Measurements from ENCODE around the gene RNF14. TPM values are rescaled to one million over a fixed set of nuclear protein-coding genes. Genes with fewer than 3 reads are reported as not detected.

RNF14 gene
- total RNA-seq, 1 experiment from 2014 or later = 37.5 TPM

DNA sequence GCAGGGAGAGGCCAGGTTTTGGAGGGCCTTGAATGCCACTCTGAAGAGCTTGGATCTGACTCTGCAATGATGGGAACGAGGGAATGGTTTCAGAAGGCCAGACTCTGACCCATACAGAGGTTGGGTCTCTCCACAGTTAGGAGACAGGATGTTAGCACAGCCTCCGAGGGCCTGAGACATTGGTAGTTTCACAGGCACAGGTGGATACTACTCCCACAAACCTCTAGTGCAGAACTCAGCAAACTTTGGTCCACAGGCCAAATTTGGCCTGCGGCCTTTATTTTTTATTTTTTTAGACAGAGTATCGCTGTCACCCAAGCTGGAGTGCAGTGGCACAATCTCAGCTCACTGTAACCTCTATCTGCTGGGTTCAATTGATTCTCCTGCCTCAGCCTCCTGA is 41.0 kb downstream of the RNF14 start:
- DNase-seq (ENCODE audit: low read depth, low spot score) (no peak), ATAC-seq (no peak)
- ChIA-PET CTCF (interaction anchor here (2.9 kb wide), 1 partner anchor 20 kb away, joined by 16 read pairs; no protein-coding TSS in a partner anchor), RAD21 (ENCODE audit: low non-redundant PET in 1 of 2, low total read pairs in 2 of 2, uncharacterized antibody in 2 of 2, unreplicated experiment in 2 of 2) (interaction anchor here in 1 of 2 experiments (0.5 kb wide), 1 partner anchor 143 kb away, joined by 7 read pairs; no protein-coding TSS in a partner anchor), POLR2A (interaction anchor here (1.1 kb wide), 1 partner anchor 15 kb away, joined by 3 read pairs; no protein-coding TSS in a partner anchor)
- Histone ChIP-seq H2AFZ (ENCODE audit: low read depth, low read length, poor library complexity, severe bottlenecking) (no peak overlapping the region), H3K9ac (ENCODE audit: low read length) (no peak overlapping the region), H3K27ac (ENCODE audit: low read depth, low read length) (no peak overlapping the region), H3K4me3 (replicated peaks in 1 of 2; ENCODE audit: low read depth in 1 of 2, low read length in 2 of 2) (no peak overlapping the region), H4K20me1 (ENCODE audit: insufficient read depth) (no peaks in the 10 kb centered on the region), H3K27me3 (ENCODE audit: insufficient read depth, low read length) (no peaks in the 10 kb centered on the region), H3K79me2 (ENCODE audit: insufficient read depth, low read length) (peaks cover 4% of the 10 kb centered on the region; the same call in 1 of the 2 replicates), H3K36me3 (ENCODE audit: control insufficient read depth in 1 of 2, insufficient read depth in 2 of 2, low read length in 2 of 2) (peaks cover 0 to 22% of the 10 kb centered on the region in 2 experiments; a peak in 2 of 4 replicates), H3K9me3 (ENCODE audit: control insufficient read depth in 1 of 2, insufficient read depth in 1 of 2, low read depth in 1 of 2, low read length in 2 of 2) (no peaks in the 10 kb centered on the region), H3K4me1 (ENCODE audit: control insufficient read depth in 1 of 2, insufficient read depth in 2 of 2, low read length in 2 of 2) (peaks cover 11 to 27% of the 10 kb centered on the region in 2 experiments), H3K4me2 (ENCODE audit: low read length) (no peak overlapping the region), H3K9me2 (ENCODE audit: insufficient read depth) (no peaks in the 10 kb centered on the region)
- no peak for TF ChIP-seq SRF (IDR thresholded peaks at IDR 0.05; ENCODE audit: low read depth)
- TF ChIP-seq, protein P1, sequence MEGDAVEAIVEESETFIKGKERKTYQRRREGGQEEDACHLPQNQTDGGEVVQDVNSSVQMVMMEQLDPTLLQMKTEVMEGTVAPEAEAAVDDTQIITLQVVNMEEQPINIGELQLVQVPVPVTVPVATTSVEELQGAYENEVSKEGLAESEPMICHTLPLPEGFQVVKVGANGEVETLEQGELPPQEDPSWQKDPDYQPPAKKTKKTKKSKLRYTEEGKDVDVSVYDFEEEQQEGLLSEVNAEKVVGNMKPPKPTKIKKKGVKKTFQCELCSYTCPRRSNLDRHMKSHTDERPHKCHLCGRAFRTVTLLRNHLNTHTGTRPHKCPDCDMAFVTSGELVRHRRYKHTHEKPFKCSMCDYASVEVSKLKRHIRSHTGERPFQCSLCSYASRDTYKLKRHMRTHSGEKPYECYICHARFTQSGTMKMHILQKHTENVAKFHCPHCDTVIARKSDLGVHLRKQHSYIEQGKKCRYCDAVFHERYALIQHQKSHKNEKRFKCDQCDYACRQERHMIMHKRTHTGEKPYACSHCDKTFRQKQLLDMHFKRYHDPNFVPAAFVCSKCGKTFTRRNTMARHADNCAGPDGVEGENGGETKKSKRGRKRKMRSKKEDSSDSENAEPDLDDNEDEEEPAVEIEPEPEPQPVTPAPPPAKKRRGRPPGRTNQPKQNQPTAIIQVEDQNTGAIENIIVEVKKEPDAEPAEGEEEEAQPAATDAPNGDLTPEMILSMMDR (IDR thresholded peaks at IDR 0.05 in 2 of 3, conservative IDR thresholded peaks at IDR 0.05 in 1 of 3; ENCODE audit: borderline replicate concordance in 1 of 3, insufficient read depth in 1 of 3, low read depth in 2 of 3, low read length in 2 of 3) = no peak
- no peak for TF ChIP-seq SP1 (IDR thresholded peaks at IDR 0.05; ENCODE audit: low read depth)
- no peak for TF ChIP-seq POLR2AphosphoS5 (IDR thresholded peaks at IDR 0.05; ENCODE audit: low read depth, low read length)
- no peak for TF ChIP-seq ZNF274 (IDR thresholded peaks at IDR 0.05; ENCODE audit: low read depth, low read length)
- TF ChIP-seq TCF7L2 (IDR thresholded peaks at IDR 0.05; ENCODE audit: borderline replicate concordance, extremely low read depth, insufficient read depth, insufficient read length) = no peak
- no peak for TF ChIP-seq RAD21 (IDR thresholded peaks at IDR 0.05; ENCODE audit: low read depth)
- no peak for TF ChIP-seq SIN3A (IDR thresholded peaks at IDR 0.05; ENCODE audit: low read depth)
- no peak for TF ChIP-seq EZH2phosphoT487 (IDR thresholded peaks at IDR 0.05; ENCODE audit: borderline replicate concordance)
- TF ChIP-seq, protein P2, sequence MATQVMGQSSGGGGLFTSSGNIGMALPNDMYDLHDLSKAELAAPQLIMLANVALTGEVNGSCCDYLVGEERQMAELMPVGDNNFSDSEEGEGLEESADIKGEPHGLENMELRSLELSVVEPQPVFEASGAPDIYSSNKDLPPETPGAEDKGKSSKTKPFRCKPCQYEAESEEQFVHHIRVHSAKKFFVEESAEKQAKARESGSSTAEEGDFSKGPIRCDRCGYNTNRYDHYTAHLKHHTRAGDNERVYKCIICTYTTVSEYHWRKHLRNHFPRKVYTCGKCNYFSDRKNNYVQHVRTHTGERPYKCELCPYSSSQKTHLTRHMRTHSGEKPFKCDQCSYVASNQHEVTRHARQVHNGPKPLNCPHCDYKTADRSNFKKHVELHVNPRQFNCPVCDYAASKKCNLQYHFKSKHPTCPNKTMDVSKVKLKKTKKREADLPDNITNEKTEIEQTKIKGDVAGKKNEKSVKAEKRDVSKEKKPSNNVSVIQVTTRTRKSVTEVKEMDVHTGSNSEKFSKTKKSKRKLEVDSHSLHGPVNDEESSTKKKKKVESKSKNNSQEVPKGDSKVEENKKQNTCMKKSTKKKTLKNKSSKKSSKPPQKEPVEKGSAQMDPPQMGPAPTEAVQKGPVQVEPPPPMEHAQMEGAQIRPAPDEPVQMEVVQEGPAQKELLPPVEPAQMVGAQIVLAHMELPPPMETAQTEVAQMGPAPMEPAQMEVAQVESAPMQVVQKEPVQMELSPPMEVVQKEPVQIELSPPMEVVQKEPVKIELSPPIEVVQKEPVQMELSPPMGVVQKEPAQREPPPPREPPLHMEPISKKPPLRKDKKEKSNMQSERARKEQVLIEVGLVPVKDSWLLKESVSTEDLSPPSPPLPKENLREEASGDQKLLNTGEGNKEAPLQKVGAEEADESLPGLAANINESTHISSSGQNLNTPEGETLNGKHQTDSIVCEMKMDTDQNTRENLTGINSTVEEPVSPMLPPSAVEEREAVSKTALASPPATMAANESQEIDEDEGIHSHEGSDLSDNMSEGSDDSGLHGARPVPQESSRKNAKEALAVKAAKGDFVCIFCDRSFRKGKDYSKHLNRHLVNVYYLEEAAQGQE (IDR thresholded peaks at IDR 0.05; ENCODE audit: low read depth) = no peak
- TF ChIP-seq POLR2A (IDR thresholded peaks at IDR 0.05; ENCODE audit: borderline replicate concordance, extremely low read depth, insufficient read depth, insufficient read length) = no peak
- TF ChIP-seq, protein P3, sequence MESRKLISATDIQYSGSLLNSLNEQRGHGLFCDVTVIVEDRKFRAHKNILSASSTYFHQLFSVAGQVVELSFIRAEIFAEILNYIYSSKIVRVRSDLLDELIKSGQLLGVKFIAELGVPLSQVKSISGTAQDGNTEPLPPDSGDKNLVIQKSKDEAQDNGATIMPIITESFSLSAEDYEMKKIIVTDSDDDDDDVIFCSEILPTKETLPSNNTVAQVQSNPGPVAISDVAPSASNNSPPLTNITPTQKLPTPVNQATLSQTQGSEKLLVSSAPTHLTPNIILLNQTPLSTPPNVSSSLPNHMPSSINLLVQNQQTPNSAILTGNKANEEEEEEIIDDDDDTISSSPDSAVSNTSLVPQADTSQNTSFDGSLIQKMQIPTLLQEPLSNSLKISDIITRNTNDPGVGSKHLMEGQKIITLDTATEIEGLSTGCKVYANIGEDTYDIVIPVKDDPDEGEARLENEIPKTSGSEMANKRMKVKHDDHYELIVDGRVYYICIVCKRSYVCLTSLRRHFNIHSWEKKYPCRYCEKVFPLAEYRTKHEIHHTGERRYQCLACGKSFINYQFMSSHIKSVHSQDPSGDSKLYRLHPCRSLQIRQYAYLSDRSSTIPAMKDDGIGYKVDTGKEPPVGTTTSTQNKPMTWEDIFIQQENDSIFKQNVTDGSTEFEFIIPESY (IDR thresholded peaks at IDR 0.05; ENCODE audit: extremely low read depth, insufficient replicate concordance, low read length) = no peak
- no peak for TF ChIP-seq EZH2 (IDR thresholded peaks at IDR 0.05)
- TF ChIP-seq ZFX (IDR thresholded peaks at IDR 0.05) = no peak
- TF ChIP-seq, protein P4, sequence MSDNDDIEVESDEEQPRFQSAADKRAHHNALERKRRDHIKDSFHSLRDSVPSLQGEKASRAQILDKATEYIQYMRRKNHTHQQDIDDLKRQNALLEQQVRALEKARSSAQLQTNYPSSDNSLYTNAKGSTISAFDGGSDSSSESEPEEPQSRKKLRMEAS (IDR thresholded peaks at IDR 0.05) = no peak
- TF ChIP-seq, protein P5, sequence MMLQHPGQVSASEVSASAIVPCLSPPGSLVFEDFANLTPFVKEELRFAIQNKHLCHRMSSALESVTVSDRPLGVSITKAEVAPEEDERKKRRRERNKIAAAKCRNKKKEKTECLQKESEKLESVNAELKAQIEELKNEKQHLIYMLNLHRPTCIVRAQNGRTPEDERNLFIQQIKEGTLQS (IDR thresholded peaks at IDR 0.05) = no peak
- BruUV-seq (replicated peaks) = no TSS peak
- intact Hi-C loops (cut with micrococcal nuclease) = no loop called here

All from HCT116 (cell line).